Fibroblast of upper back skin (primary cell): Measurements from ENCODE around the gene UBE2E3.
"Not testable (repeated sequence)": the region's sequence is repeated elsewhere in the genome, so short reads cannot be mapped to it uniquely, and the experiment has no call there.

ENCODE experiments used
- DNase-seq: peaks from one replicate; pipeline ENCODE4 v3.0.0-alpha.2; 2013

The UBE2E3 gene

GRCh38 chr2:181085734-181086133, 105.3 kb downstream of the UBE2E3 start:
- no peak for DNase-seq

- not testable (repeated sequence) for DNase-seq
Measured at GRCh38 chr2:181091920-181092319, 111.5 kb downstream of the UBE2E3 start.

- DNase-seq: no peak
Measured at GRCh38 chr2:181095486-181095885, 115.1 kb downstream of the UBE2E3 start.

- no peak for DNase-seq
Measured at GRCh38 chr2:181103659-181104058, 123.3 kb downstream of the UBE2E3 start.

GRCh38 chr2:181104512-181105115, 124.2 kb downstream of the UBE2E3 start:
- DNase-seq: peak; percentile 73

- peak; percentile 8 for DNase-seq
Measured at GRCh38 chr2:181105562-181105961, 125.2 kb downstream of the UBE2E3 start.

- DNase-seq: no peak
Measured at GRCh38 chr2:181106229-181106628, 125.8 kb downstream of the UBE2E3 start.

GRCh38 chr2:181106789-181107627, 126.6 kb downstream of the UBE2E3 start:
- peak; percentile 91 for DNase-seq

GRCh38 chr2:181107628-181107945, 127.2 kb downstream of the UBE2E3 start:
- no peak for DNase-seq

- DNase-seq: no peak
Measured at GRCh38 chr2:181111059-181111458, 130.7 kb downstream of the UBE2E3 start.

GRCh38 chr2:181112916-181113315, 132.5 kb downstream of the UBE2E3 start:
- DNase-seq: no peak
